A549 treated with CpdA at 1 μM for 4 hours (cell line): ENCODE measurements around the gene PLAAT3. TPM values are rescaled to one million over a fixed set of nuclear protein-coding genes. Genes with fewer than 3 reads are reported as not detected.

ENCODE experiments used
- total RNA-seq: library from RNA; stranded (reverse); fragments of 200-300 nt; extraction: Qiagen RNA extraction; gene quantifications from 5 replicates; pipeline ENCODE4 v1.2.3, GENCODE V29; 2022; ENCODE audit warnings: low read depth

Gene PLAAT3
- 38.5 to 56.5 TPM (median 51.8 TPM) in 5 replicates for total RNA-seq

GRCh38 chr11:63614136-63614671 is at the start of gene PLAAT3:
Gene PLAAT3, minus strand, starts transcription at chr11:63614433. Its CDS starts 419 bp downstream, at chr11:63614014.

GRCh38 chr11:63563201-63564055 is 50.8 kb downstream of the PLAAT3 start, which contains the start of gene PLAAT2:
Gene PLAAT2, minus strand, starts transcription at chr11:63563379. Its CDS starts 55 bp downstream, at chr11:63563324.

GRCh38 chr11:63536669-63537292 is 77.5 kb downstream of the PLAAT3 start, which contains the start of gene PLAAT4:
Gene PLAAT4, plus strand, starts transcription at chr11:63536808. Its CDS starts 61 bp downstream, at chr11:63536869.

Other genes starting within 250 kb of the PLAAT3 start
- gene SLC22A9, start 244.6 kb downstream of the PLAAT3 start, total RNA-seq: not detected in 5 replicates
- gene PLAAT5, start 123.3 kb downstream of the PLAAT3 start, total RNA-seq: not detected in 5 replicates
- gene LGALS12, start 108.3 kb downstream of the PLAAT3 start, total RNA-seq: not detected in 5 replicates
- gene PLAAT4, start 77.6 kb downstream of the PLAAT3 start, total RNA-seq: 1.5 to 2.3 TPM (median 1.9 TPM) in 5 replicates
- 0.23 to 0.35 TPM in 2 of 5 replicates, not detected in the others for gene PLAAT2, start 51.1 kb downstream of the PLAAT3 start, total RNA-seq
- gene ATL3, start 56.9 kb upstream of the PLAAT3 start, total RNA-seq: 26.9 to 34.1 TPM (median 31.7 TPM) in 5 replicates
- gene RTN3, start 67.1 kb upstream of the PLAAT3 start, total RNA-seq: 97.2 to 107 TPM (median 102 TPM) in 5 replicates
- 5.7 to 7.1 TPM (median 6.9 TPM) in 5 replicates for gene ZFTA, start 154.3 kb upstream of the PLAAT3 start, total RNA-seq
- gene SPINDOC, start 199.0 kb upstream of the PLAAT3 start, total RNA-seq: 37.7 to 55.9 TPM (median 51.5 TPM) in 5 replicates
- gene MARK2, start 224.7 kb upstream of the PLAAT3 start, total RNA-seq: 22.9 to 26.2 TPM (median 24.3 TPM) in 5 replicates